ENCODE measurements around the gene SP100.

- TF ChIP-seq CTCF (conservative IDR thresholded peaks at IDR 0.05; ENCODE audit: low read depth, low read length) (no peak), POLR2A (IDR thresholded peaks at IDR 0.05; ENCODE audit: low read depth, low read length) (no peak), ELK1 (IDR thresholded peaks at IDR 0.05; ENCODE audit: borderline replicate concordance, low read depth, low read length) (no peak), BHLHE40 (IDR thresholded peaks at IDR 0.05; ENCODE audit: low read depth, low read length) (no peak), RFX5 (IDR thresholded peaks at IDR 0.05; ENCODE audit: low read depth, low read length) (no peak), MAFK (IDR thresholded peaks at IDR 0.05; ENCODE audit: low read depth, low read length) (no peak), RAD21 (IDR thresholded peaks at IDR 0.05; ENCODE audit: low read length) (no peak), MXI1 (IDR thresholded peaks at IDR 0.05; ENCODE audit: borderline replicate concordance, low read depth, low read length) (no peak), CHD1 (IDR thresholded peaks at IDR 0.05; ENCODE audit: low read depth, low read length) (no peak), FOS (IDR thresholded peaks at IDR 0.05; ENCODE audit: low read depth, low read length) (no peak), CEBPB (IDR thresholded peaks at IDR 0.05; ENCODE audit: low read depth, low read length) (no peak), RCOR1 (IDR thresholded peaks at IDR 0.05; ENCODE audit: insufficient replicate concordance, low read length) (no peak), SMC3 (IDR thresholded peaks at IDR 0.05; ENCODE audit: low read depth, low read length) (no peak), NFE2L2 (IDR thresholded peaks at IDR 0.05; ENCODE audit: low read depth, low read length) (no peak)
Measured at GRCh38 chr2:230498506-230499107, 82.6 kb downstream of the SP100 start.
